Fibroblast of lung (primary cell): ENCODE data around the gene MAP3K4.

Source experiments
- CTCF ChIP-seq, 2 donors: IDR thresholded peaks in 1 of 2; conservative IDR thresholded peaks in 1 of 2; 1 replicate in 1 of 2; 2 replicates in 1 of 2; pipeline ENCODE4 v1.5.1; 2011 to 2012; ENCODE audit warnings: low read length in 2 of 2, control low read depth in 1 of 2, inconsistent platforms in 1 of 2, low read depth in 1 of 2, mild to moderate bottlenecking in 1 of 2
- EZH2 ChIP-seq: IDR thresholded peaks from 2 replicates; pipeline ENCODE4 v1.5.1; 2012; ENCODE audit warnings: low read length, control low read depth, mild to moderate bottlenecking; ENCODE audit errors: missing control alignments

- TF ChIP-seq CTCF (conservative IDR thresholded peaks at IDR 0.05 in 1 of 2, IDR thresholded peaks at IDR 0.05 in 1 of 2; ENCODE audit: low read depth in 1 of 2, low read length in 2 of 2) (no peak), EZH2 (no peak)
These were observed 160.3 kb downstream of the MAP3K4 start for GRCh38 chr6:161151660-161152526.
